GM19351 (cell line): ENCODE measurements around the gene CUTC.
"Not testable (repeated sequence)": the region's sequence is repeated elsewhere in the genome, so short reads cannot be mapped to it uniquely, and the experiment has no call there.

Experiments used
- ATAC-seq: cut with Tn5 transposase; IDR thresholded peaks from one replicate; pipeline ENCODE4 v1.9.1; 2021; ENCODE audit warnings: mild to moderate bottlenecking, moderate library complexity; ENCODE audit not compliant: unreplicated experiment

The CUTC gene

DNA sequence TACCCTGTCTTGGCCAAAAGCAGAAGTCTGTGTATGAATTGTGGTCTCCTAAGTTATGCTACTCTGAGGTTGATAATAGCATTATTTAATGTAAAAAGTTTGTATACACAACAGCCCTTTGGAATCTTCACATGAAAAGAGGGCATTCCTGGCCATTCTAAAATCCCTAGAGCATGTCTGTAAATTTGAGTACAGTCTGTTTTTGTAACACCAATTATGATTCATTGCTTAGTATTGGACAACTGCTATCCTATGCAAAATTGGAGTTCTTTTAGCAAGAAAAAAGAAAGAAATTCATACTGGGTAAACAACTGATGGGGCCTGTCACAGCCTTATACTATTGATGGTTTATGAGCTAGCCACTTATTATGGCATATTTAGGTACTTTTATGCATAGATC, 10.2 kb downstream of the CUTC start:
- ATAC-seq = no peak

DNA sequence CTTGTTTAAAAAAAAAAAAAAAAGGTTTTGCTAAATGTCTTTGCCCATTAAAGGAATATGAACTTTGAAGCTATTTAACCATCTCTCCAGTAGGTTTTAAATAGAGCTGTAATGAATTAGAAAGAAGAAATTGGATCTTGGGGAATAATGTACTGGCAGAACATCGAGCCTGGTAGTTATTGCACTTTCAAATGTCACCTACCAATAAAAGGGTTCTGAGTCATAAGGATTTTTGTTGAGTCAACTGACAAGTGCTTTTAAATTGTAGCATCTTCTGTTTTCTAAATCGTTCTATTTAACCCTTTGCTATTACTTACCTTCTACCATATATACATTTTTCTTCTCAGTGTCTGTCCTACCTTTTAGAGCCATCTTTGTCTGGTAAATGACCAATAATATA, 10.7 kb downstream of the CUTC start:
- ATAC-seq = no peak

DNA sequence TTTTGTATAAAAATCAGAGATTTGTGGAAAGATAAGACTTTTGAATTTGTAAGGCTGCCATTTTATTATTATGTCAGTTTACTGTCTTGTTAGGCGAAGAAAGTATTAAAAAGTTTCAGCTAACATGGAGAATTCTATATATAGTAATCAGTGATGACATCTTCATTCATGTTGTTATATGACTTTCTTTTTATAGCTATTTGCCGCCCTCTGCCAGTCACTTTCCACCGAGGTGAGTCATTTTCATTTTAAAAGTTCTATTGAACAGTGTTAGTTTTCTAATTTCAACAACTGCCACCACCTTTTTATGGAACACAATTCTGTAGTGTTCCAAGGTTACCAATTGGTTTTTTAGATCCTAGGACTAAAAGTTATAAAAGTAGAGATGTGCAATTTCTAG, 11.8 kb downstream of the CUTC start:
- no peak for ATAC-seq

DNA sequence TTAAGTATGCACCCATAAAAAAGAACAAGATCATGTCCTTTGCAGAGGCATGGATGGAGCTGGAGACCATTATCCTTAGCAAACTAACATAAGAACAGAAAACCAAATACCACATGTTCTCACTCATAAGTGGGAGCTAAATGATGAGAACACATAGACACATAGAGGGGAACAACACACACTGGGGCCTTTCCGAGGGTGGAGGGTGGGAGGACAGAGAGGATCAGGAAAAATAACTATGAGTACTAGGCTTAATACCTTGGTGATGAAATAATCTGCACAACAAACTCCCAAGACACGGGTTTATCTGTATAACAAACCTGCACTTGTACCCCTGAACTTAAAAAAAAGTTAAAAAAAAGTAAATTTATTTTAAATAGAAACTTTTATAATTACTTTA, 14.1 kb downstream of the CUTC start:
- ATAC-seq = not testable (repeated sequence)

DNA sequence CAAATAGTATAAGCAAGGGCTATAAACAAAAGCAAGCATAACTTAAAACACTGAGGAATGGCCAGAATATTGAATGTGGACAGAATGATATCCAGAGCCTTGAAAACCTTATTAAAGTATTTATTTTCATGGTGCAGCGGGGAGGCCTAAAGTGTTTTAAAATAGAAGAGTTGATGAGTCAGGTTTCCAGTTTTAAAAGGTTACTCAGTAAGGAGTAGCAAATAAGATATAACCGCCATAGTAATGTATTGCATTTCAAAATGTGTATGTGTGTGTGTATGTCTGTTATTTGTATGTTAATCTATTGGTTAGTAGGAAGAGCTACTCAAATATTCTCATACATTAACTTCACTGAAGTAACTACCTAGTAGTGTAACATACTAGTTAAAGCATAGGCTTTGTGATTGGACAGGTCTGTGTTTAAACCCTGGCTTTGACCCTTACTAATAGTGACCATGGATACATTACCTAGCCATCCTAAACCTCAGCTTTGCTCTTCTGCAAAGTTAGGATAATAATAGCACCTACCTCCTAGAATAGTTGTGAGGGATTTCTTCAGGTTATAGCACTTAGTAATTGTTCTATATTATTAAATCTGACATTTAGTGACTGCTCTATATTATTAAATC, 16.9 kb downstream of the CUTC start:
- ATAC-seq = no peak

DNA sequence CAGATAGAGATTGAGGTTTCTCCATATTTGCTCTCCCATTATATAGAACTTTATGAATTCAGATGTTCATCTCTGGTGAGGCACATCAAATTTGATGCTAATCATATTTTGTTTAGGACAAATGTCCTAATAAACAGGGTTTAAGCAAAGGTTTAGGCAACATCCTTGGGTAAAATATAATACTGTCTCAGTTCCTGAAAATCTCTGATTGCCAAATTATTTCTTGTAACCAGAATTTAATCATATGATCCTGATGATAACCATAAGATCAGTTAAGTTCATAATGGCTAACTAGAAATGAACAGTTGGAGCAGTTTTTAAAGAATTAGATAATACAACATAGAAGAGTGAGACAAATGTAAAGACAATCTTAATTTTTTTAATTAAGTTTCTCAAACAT, 18.6 kb downstream of the CUTC start:
- no peak for ATAC-seq

DNA sequence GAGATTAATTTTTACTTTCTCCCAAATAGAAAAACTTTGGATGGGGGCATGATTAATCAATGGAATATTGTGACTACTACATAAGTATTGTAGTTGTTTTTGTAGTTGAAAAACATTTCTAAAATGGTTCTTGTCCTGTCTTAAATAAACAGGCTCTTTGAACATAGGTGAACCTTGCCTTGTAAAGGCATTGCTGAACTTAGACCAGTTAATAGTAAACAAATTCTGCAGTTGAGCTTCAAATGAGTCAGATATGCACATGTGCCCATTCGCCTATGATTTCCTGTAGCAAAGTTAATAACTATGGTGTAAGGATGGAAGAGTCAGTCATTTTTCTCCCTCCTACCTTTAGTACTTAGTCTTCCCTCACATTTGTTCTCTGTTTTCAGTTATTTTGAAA, 22.6 kb downstream of the CUTC start:
- ATAC-seq = no peak

DNA sequence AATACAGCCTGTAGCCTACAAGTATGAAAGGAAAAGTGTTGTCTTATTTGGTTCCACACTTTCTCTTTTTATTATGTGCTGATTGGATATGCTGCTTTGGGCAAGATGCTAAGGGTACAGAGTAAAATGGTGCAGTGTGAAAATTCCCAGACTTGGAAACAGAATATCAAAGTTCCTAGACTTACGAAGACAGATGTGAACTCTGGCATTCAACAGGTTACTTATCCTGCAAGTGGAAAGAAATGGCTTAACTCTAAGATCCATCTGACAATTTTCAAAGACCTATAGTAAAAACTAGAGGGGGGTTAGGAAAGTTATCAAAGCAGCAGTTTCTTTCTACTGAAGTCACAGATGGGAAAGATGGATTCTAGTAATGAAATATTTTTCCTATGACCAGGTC, 24.1 kb downstream of the CUTC start:
- ATAC-seq = no peak

DNA sequence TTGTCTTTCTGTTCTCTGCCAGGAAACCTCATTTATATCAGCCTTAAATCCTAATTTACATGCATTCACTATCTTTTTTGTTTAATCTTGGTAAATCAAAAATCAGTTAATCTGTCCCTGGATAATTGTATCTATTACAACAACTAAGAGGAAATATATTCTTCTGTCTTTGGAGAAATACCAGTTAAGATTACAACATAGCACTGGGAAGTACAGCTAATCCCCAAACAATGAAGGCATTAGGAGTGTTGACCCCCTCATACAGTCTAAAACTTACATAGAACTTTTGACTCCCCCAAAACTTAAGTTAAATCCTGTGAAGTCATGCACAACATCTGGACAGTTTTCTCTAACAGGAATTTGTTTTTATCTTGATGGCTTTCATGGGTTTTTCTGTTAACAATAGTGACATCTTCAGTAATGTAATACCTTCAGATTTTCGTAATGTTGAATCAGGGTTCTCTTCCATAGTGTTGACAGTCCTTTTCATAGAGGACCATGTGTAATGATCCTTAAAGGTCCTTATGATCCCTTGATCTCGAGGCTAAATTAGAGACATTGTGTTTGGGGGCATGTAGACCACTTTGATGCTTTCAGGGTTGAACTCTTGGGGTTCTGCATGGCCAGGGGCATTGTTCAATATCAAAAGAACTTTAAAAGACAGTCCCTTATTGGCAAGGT, 26.3 kb downstream of the CUTC start:
- ATAC-seq = no peak

DNA sequence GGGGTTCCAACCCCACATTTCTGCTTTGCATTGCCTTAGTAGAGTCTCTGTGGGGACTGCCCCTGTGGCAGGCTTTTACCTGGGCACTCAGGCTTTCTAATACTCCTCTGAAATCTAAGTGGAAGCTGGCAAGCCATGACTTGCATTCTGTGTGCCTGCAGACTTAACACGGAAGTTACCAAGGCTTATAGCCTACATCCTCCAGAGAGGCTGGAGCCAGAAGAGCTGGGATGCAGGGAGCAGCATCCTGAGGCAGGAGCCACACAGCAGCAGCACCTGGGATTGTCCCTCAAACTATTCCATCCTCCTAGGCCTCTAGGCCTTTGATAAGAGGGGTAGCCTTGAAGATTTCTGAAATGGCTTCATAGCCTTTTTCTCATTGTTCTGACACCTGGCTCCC, 28.3 kb downstream of the CUTC start:
- no peak for ATAC-seq

DNA sequence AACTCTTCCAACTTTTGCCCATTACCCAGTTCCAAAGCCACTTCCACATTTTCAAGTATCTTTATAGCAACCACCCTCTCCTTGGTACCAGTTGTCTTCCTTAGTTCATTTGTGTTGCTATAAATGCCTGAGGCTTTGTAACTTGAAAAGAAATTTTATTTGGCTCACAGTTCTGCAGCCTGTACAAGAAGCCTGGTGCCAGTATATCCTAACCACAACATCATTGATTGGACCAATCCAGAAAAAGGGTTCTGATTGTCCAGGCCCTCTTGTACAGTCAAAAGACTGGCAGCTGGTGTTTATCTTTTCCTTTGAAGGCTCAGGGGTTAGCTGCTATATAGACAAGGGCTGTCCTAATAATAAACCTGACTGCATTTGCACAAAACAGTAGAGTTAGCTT, 29.3 kb downstream of the CUTC start:
- no peak for ATAC-seq

DNA sequence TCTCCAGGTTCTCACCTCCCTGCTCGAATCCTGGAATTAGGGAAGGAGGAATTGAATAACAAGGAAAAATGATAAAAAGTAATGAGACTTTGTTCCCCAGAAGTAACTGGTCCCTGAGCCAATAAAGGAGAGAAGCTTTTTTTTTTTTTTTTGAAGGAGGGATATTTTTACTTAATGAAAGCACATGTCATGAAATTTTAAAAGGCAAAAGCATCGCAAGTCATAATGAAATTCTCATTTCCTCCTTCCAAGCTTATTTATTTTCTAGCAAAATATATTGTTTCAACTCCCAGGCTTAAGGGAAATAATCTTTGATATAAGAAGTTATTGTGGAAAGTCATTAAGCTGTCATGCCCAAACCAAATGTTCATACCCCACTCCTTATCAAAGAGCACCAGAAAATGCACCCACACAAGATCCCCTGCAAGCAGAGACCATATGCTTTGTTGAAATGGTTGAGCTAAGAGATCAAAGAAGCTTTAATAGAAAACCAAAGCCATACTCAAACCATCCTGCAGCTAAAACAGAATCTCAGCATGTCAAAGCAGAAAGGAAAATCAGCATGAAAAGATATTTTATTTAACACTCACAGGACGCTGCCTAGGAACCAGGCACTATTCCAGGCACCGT, 33.8 kb downstream of the CUTC start:
- ATAC-seq = peak; percentile 33

DNA sequence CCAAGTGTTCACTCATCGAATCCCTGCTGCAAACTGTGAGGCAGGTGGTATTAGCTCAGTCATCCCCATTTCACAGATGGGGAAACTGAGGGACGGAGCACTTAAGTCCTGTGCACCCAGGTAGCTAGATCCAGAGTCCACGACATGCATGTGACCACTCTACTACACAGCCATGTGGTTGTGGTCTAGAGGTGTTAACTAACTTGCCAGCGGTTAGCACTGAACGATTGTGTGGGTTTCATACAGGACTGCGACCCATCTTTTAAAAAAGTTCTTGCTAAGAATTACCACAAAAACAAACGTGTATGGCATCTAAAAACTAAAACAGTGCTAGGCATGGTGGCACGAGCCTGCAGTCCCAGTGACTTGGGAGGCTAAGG, 34.3 kb downstream of the CUTC start:
- ATAC-seq = peak; percentile 87

DNA sequence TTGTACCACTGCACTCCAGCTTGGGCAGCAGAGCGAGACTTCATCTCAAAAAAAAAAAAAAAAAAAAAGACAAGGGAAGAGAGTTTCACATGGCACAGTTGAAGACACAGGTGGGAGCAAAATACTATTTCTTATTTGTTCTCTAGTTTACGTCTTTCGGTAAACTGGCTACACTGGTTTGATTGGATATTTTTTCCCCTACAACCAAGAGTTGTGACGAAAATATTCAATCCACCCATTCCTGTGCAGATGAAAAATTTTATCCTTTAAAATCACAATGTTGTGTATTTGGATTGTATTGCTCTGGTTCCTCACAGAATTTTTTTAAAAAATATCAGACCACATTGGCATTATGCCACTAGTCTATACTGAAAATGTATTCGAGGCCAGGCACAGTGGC, 35.9 kb downstream of the CUTC start:
- no peak for ATAC-seq

DNA sequence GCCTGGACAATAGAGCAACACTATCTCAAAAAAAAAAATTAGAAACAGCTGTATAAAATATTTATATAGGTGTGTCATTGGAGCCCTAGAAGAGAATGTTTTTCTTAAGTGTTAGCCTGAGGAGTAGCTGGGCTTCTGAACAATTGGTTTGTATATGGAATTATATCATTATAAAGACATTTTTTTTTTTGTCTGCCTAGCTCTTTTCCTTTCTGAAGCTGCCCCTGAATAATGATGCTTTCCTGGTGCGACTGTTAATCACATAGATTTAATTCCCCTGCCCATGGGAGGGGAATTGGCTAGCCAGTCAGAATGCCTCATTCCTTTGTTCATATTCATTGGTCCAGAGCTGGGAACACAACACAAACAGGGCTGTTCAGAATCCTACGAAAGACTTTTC, 36.5 kb downstream of the CUTC start:
- ATAC-seq = no peak

DNA sequence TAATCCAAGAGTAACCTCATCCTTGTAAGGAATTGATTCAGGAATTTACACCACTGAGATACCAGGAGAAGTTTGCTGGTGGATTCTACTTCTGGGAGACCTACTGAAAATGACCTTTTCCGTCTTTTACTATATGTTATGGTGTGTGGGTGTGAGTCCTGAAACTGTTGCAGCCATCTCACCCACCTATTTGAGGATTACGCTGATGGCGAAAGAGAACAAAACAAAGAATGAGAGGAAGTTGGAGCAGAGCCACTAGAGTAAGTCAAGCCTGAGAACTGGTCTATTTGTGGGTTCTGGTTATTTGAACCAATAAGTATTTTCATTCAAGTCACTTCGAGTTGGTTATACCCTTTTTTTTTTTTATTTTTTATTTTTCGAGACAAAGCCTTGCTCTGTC, 37.7 kb downstream of the CUTC start:
- ATAC-seq = no peak

DNA sequence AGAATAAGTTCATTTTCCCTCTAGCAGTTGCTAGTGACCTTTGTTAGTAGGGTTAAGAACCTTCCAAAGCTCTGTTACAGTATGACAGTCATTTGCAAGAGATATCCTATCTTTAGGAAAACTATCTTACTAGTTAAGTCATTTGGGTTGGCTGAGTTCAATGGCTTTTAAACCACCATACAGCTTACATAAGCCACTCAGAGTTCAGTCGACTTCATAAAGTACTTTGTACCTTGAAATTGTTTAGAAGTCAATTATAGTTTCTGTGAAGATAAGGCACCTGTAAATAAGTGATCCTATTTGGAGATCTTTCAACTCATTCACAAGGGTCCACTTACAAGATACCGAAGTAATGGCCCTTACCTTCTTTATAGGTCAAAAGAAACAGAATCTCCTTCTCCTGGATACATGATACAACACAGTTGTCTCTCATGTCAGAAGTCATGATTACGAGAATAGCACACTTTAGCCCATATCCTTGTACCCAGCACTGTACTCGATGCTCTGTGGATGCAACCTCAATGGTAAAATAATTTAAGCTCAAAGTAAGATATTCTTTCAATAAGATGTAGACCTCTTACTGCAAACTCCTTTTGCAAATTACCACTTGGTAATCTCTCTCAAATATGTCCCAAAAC, 38.5 kb downstream of the CUTC start:
- no peak for ATAC-seq

DNA sequence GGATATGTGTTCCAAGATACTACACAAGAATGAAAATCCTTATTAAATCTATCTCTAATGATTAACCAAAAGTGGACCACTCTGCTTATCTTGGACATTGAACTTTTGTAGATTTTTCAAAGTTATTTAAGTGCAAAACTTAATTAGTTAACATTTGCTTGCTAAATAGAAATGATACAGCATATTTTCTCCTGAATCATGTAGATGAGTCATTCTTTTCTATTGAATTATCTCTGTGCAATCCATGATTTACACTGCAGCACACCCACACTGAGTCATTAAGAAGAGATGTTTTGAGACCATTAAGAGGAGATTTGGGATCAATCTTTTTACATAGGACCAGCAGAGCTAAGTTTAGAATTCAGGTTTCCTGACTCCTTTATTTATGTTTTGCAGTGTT, 43.8 kb downstream of the CUTC start:
- no peak for ATAC-seq

DNA sequence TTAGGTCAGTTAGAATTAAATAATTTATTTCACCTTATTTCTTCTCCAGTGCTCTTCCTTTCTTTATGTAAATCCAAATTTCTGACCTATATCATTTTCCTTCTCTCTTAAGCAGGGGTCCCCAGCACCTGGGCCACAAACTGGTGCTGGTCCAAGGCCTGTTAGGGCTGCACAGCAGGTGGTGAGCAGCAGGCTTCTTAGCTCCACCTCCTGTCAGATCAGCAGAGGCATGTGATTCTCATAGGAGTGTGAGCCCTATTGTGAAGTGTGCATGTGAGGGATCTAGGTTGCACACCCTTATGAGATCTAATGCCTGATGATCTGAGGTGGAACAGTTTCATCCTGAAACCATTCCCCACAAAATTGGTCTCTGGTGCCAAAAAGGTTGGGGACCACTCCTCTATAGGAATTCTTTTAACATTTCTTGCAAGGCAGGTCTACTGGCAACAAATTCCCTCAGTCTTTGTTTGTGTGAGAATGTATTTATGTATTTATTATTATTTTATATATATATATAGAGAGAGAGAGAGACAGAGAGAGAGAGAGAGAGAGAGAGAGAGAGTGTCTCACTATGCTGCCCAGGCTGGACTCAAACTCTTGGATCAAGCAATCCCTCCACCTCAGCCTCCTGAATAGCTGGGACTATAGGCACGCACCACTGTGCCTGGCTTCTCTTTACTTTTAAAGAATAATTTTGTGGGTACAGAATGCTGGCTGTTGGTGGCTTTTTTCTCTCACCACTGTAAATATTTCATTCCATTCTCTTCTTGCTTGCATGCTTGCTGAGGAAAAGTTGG, 46.1 kb downstream of the CUTC start:
- no peak for ATAC-seq

DNA sequence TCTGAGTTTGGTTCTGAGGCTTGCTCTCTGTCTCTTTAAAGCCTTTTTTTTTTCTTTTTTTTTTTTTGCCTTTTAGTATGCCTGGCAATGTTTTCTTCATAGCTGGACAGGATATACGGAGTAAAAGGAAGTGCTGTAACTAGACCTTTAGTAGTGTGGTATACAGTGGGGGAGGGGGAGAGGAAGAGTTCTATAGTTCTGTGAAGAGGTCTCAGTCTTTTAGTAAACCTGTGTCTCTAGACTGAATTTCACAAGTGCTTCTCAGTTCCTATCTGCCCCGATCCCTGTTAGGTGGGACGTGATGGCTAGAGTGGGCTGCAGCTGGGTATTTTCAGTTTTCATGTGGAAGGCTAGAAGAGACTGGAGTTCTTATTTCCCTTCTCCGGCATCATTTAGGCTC, 47.3 kb downstream of the CUTC start:
- ATAC-seq = no peak

DNA sequence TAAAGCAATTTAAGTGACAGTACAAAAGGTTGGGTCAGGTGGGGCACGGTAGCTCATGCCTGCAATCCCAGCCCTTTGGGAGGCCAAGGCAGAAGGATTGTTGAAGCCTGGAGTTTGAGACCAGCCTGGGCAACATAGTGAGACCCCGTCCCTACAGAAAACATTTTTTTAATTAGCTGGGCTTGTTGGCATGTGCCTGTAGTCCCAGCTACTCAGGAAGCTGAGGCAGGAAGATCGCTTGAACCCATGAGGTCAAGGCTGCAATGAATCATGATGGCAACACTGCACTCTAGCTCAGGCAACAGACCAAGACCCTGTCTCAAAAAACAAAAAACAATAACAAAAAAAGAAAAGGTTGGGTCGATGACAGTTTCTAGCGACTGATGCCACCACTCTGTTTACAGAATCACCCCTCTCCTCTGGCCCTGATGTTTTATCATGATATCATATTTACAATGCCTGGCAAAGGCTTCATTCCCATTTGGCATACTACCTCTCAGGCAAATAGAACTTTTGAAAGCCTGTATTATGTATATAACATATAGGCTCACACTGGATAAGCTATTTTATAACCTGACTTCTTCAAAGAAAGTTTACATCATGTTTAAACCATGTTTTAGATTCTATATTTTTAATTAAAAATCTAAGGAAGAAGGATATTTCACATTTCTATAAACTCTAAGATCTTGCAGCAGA, 49.8 kb downstream of the CUTC start:
- no peak for ATAC-seq
